GM12864 (cell line): ENCODE measurements around the gene DCAF4L1.

ENCODE experiments used
- DNase-seq: peaks from one replicate; pipeline ENCODE4 v3.0.0-alpha.2; 2011; ENCODE audit warnings: low read depth
- H3K4me3 ChIP-seq: 2 replicates; pipeline ENCODE4 v1.5.1; 2011; ENCODE audit warnings: mild to moderate bottlenecking, low read depth, low read length, control low read depth
- TF ChIP-seq, protein P1 (sequence below): IDR thresholded peaks from 2 replicates; pipeline ENCODE4 v1.5.1; 2011; ENCODE audit warnings: low read depth, mild to moderate bottlenecking, moderate library complexity, low read length, control low read depth, inconsistent platforms; ENCODE audit errors: missing control alignments

Gene DCAF4L1

DNA sequence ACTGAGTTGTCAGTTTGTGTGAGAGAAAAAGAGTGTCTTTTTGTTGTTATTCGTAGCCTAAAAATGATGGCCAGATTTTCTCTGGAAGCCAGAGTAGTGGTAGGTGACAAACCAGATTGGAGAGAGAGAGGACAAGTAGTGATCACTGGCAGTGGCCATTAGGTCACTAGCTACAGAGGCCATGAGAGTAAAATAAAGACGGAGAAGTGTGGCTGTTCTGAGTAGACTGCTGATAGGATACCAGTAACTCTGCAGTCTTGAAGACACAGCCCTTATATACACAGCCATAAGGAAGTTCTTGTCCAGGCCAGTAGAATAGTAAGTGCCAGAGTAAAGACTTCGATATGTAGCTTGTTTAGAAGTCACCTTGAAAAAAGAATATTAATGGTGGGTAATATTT, 16.5 kb downstream of the DCAF4L1 start:
- TF ChIP-seq, protein P1, sequence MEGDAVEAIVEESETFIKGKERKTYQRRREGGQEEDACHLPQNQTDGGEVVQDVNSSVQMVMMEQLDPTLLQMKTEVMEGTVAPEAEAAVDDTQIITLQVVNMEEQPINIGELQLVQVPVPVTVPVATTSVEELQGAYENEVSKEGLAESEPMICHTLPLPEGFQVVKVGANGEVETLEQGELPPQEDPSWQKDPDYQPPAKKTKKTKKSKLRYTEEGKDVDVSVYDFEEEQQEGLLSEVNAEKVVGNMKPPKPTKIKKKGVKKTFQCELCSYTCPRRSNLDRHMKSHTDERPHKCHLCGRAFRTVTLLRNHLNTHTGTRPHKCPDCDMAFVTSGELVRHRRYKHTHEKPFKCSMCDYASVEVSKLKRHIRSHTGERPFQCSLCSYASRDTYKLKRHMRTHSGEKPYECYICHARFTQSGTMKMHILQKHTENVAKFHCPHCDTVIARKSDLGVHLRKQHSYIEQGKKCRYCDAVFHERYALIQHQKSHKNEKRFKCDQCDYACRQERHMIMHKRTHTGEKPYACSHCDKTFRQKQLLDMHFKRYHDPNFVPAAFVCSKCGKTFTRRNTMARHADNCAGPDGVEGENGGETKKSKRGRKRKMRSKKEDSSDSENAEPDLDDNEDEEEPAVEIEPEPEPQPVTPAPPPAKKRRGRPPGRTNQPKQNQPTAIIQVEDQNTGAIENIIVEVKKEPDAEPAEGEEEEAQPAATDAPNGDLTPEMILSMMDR = no peak
- H3K4me3 ChIP-seq = no peak overlapping the region
- no peak for DNase-seq

DNA sequence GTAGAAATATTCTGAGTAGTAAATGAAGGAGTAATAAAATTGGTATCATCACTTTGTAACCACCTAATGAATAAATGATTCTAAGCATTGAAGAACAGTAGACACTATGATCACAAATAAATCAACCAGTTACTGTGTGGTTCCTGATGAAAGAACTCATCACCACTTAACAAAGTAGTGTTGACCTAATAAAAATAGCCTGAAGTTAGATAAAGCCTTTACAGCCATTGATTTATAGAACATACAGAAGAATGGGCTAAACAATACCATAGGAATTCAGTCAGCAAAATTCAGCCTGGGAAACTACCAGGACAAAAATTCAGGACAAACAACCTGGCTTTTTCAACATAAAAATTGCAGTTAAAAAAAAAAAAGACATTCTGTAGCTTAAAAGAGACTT, 17.8 kb downstream of the DCAF4L1 start:
- TF ChIP-seq, protein P1 = no peak
- no peak for DNase-seq
- no peak overlapping the region for H3K4me3 ChIP-seq

DNA sequence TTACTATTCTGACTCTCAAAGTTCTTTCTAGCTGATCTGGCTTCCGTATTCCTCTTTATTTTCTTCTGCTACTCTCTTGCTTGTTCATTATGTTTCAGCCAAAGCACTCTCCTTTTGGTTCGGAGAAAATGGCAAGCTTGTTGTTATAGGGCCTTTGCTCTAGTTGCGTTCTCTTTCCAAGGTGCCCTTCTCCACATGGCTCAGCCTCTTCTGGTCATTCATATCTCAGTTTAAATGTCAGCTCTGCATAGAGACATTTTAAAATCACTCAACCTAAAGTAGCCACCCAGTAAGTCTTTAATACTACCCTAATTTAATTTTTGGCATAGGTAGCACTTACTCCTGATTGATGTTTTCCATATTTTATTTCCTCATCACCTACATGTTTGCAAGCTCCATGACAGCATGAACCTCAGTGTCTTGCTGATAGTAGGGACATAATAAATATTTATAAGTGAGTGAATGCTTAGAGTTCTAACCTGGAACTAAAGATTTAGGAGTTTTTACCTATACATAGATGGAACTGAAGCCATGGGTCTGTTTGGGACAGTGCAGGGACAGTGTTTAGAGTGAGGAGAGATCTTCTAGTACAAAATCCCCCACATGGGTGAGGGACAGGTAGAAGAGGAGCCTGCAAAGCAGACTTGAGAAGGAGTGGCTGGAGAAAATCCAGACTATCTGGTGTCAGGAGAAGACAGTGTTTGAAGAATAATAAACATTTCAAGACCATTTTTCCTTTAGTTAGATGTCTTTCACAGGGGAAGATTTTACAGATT, 26.6 kb downstream of the DCAF4L1 start:
- DNase-seq = no peak
- H3K4me3 ChIP-seq = no peak overlapping the region
- TF ChIP-seq, protein P1 = no peak

DNA sequence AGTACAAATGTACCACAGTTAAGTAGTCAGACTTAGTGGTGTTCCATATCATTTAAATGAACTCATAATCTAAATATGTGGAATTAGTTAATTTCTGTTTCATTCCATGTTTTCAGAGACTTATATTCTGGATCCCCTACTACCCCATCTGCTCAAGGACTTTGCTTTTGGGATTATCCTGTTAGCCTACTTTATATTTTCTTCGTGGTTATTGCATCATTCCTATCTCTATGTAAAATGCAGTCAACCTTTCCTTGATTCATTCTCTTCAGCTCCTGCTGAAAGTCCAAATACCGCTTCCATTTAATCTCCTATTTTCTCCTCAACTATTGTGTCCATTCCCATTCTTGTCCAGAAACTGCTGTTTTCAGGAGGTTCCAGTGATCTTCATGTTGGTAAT, 33.9 kb downstream of the DCAF4L1 start:
- no peak for DNase-seq
- TF ChIP-seq, protein P1 = no peak
- no peak overlapping the region for H3K4me3 ChIP-seq

DNA sequence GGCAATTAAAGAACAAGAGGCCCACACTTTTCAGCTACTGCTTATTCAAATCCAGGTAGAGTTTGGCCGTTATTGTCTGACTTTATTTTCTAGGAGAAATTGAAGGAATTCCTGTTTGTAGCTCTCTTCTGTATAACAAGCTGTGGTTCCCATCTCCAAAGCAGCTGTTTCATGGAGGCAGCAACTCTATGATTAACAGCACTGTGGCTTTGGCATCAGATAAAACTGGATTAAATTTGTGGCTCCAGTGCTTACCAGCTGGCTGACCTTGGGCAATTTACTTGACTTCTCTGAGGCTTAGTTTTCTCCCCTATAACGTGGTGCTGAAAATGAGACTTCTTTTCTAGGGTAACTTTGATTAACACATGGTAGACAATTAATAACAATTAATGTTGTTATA, 36.9 kb downstream of the DCAF4L1 start:
- no peak overlapping the region for H3K4me3 ChIP-seq
- DNase-seq = no peak
- TF ChIP-seq, protein P1 = no peak
